Osteoblast (primary cell): ENCODE measurements around the gene DIP2C. TPM values are rescaled to one million over a fixed set of nuclear protein-coding genes. Genes with fewer than 3 reads are reported as not detected.

Experiments used
- DNase-seq: peaks from one replicate; pipeline ENCODE4 v3.0.0; 2011; ENCODE audit warnings: low spot score, mixed read lengths; ENCODE audit not compliant: insufficient read length; ENCODE audit errors: missing footprints
- H2AFZ ChIP-seq: 2 replicates; pipeline ENCODE4 v1.6.0; 2011; ENCODE audit warnings: mild to moderate bottlenecking, low read length
- H3K27ac ChIP-seq: 2 replicates; pipeline ENCODE4 v1.5.1; 2011; ENCODE audit warnings: mild to moderate bottlenecking, low read depth, low read length, moderate library complexity
- H3K27me3 ChIP-seq: 2 replicates; pipeline ENCODE4 v1.6.0; 2012; ENCODE audit warnings: mild to moderate bottlenecking, control low read depth, inconsistent platforms, low read length, moderate library complexity; ENCODE audit not compliant: insufficient read depth
- H3K36me3 ChIP-seq: 2 replicates; pipeline ENCODE4 v1.5.1; 2011; ENCODE audit warnings: mild to moderate bottlenecking, low read length, control low read depth, moderate library complexity; ENCODE audit not compliant: insufficient read depth
- H3K4me1 ChIP-seq: 2 replicates; pipeline ENCODE4 v1.5.1; 2011; ENCODE audit warnings: mild to moderate bottlenecking, low read length, control low read depth, moderate library complexity; ENCODE audit not compliant: insufficient read depth
- H3K4me2 ChIP-seq: 2 replicates; pipeline ENCODE4 v1.6.0; 2011; ENCODE audit warnings: mild to moderate bottlenecking, low read length; ENCODE audit not compliant: insufficient read depth
- H3K4me3 ChIP-seq: fragments of 200-600 bp; sonication (generic); 3 replicates; pipeline ENCODE4 v1.5.1; 2012; ENCODE audit warnings: mild to moderate bottlenecking, low read length, inconsistent platforms; ENCODE audit not compliant: insufficient read depth
- H3K79me2 ChIP-seq: 2 replicates; pipeline ENCODE4 v1.6.0; 2012; ENCODE audit warnings: mild to moderate bottlenecking, low read length, control low read depth, inconsistent platforms; ENCODE audit not compliant: insufficient read depth
- H3K9me3 ChIP-seq: 2 replicates; pipeline ENCODE4 v1.5.1; 2011; ENCODE audit warnings: low read depth, low read length, control low read depth
- H4K20me1 ChIP-seq: 2 replicates; pipeline ENCODE4 v1.6.0; 2012; ENCODE audit warnings: mild to moderate bottlenecking, low read length, control low read depth; ENCODE audit not compliant: insufficient read depth
- total RNA-seq: library from RNA; depleted of rRNA; stranded (reverse); fragments of >200 nt; gene quantifications from 2 replicates; pipeline ENCODE4 v1.2.3, GENCODE V29; 2012
- TF ChIP-seq, protein P1 (sequence below): IDR thresholded peaks from 2 replicates; pipeline ENCODE4 v1.5.1; 2011; ENCODE audit warnings: mild to moderate bottlenecking, low read depth, low read length, moderate library complexity; ENCODE audit errors: extremely low read depth

The DIP2C gene
- total RNA-seq, 1 donor, result 36.9 TPM

GRCh38 chr10:364267-364775 lies 325.1 kb downstream of the DIP2C start:
- TF ChIP-seq, protein P1, sequence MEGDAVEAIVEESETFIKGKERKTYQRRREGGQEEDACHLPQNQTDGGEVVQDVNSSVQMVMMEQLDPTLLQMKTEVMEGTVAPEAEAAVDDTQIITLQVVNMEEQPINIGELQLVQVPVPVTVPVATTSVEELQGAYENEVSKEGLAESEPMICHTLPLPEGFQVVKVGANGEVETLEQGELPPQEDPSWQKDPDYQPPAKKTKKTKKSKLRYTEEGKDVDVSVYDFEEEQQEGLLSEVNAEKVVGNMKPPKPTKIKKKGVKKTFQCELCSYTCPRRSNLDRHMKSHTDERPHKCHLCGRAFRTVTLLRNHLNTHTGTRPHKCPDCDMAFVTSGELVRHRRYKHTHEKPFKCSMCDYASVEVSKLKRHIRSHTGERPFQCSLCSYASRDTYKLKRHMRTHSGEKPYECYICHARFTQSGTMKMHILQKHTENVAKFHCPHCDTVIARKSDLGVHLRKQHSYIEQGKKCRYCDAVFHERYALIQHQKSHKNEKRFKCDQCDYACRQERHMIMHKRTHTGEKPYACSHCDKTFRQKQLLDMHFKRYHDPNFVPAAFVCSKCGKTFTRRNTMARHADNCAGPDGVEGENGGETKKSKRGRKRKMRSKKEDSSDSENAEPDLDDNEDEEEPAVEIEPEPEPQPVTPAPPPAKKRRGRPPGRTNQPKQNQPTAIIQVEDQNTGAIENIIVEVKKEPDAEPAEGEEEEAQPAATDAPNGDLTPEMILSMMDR, result no peak
- H3K27me3 ChIP-seq, result no peaks in the 10 kb centered on the region

DNA sequence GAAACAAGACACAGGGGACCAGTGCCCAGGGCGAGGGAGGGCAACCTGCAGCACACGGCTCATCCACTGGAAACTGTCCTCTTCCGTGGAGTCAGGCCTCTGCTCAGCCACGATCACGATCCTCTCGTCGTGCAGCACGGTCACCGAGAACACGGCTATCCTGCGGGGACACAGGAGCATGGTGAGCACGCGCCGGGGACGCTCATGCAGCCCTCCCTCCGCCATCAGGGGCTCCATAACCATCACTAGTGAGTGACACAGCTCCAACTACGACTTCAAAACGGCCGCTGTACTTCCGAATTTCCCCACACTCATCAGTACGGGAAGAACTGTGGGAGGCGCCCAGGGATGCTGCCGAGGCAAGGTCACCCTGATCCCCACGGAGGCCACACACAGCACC lies 326.3 kb downstream of the DIP2C start:
- no peaks in the 10 kb centered on the region for H4K20me1 ChIP-seq
- no peak overlapping the region for H3K4me3 ChIP-seq
- TF ChIP-seq, protein P1, result no peak

More at GRCh38 chr10:364267-364775, 325.1 kb downstream of the DIP2C start:
- DNase-seq, result peak; percentile 72
- Histone ChIP-seq H3K9me3 (no peaks in the 10 kb centered on the region), H3K36me3 (peaks cover 79% of the 10 kb centered on the region), H3K4me1 (no peaks in the 10 kb centered on the region), H3K79me2 (no peaks in the 10 kb centered on the region), H3K4me3 (no peak overlapping the region), H3K4me2 (no peak overlapping the region), H2AFZ (no peak overlapping the region), H4K20me1 (peaks cover 6% of the 10 kb centered on the region), H3K27ac (no peak overlapping the region)

GRCh38 chr10:361203-362081 lies 328.0 kb downstream of the DIP2C start:
- Histone ChIP-seq H3K9me3 (no peaks in the 10 kb centered on the region), H2AFZ (no peak overlapping the region), H3K36me3 (peaks cover 77% of the 10 kb centered on the region), H3K79me2 (no peaks in the 10 kb centered on the region), H3K4me2 (no peak overlapping the region), H3K4me3 (no peak overlapping the region), H4K20me1 (no peaks in the 10 kb centered on the region), H3K27me3 (no peaks in the 10 kb centered on the region), H3K27ac (no peak overlapping the region), H3K4me1 (no peaks in the 10 kb centered on the region)
- peak; percentile 19 for DNase-seq
- TF ChIP-seq, protein P1, result no peak

More for the DNA sequence above, 326.3 kb downstream of the DIP2C start:
- no peaks in the 10 kb centered on the region for H3K4me1 ChIP-seq
- no peak overlapping the region for H2AFZ ChIP-seq
- H3K36me3 ChIP-seq, result peaks cover 73% of the 10 kb centered on the region
- no peak for DNase-seq
- H3K27me3 ChIP-seq, result no peaks in the 10 kb centered on the region
- no peak overlapping the region for H3K27ac ChIP-seq
- H3K4me2 ChIP-seq, result no peak overlapping the region
- no peaks in the 10 kb centered on the region for H3K9me3 ChIP-seq
- H3K79me2 ChIP-seq, result no peaks in the 10 kb centered on the region

GRCh38 chr10:360653-361052 lies 328.8 kb downstream of the DIP2C start:
- peaks cover 78% of the 10 kb centered on the region for H3K36me3 ChIP-seq
- no peak overlapping the region for H2AFZ ChIP-seq
- H3K79me2 ChIP-seq, result no peaks in the 10 kb centered on the region
- no peak overlapping the region for H3K4me2 ChIP-seq
- no peak overlapping the region for H3K27ac ChIP-seq
- no peaks in the 10 kb centered on the region for H3K9me3 ChIP-seq
- H3K27me3 ChIP-seq, result no peaks in the 10 kb centered on the region
- TF ChIP-seq, protein P1, result no peak
- H3K4me1 ChIP-seq, result no peaks in the 10 kb centered on the region
- no peak overlapping the region for H3K4me3 ChIP-seq
- DNase-seq, result peak; percentile 18
- H4K20me1 ChIP-seq, result no peaks in the 10 kb centered on the region
